Globus pallidus (tissue), 1 donor: ENCODE results near the gene STK25.
"Not testable (repeated sequence)": the region's sequence is repeated elsewhere in the genome, so short reads cannot be mapped to it uniquely, and the experiment has no call there.

Experiments
- DNase-seq: peaks from one replicate; pipeline ENCODE4 v3.0.0-alpha.2; 2015; ENCODE audit warnings: low spot score

Gene STK25

DNA sequence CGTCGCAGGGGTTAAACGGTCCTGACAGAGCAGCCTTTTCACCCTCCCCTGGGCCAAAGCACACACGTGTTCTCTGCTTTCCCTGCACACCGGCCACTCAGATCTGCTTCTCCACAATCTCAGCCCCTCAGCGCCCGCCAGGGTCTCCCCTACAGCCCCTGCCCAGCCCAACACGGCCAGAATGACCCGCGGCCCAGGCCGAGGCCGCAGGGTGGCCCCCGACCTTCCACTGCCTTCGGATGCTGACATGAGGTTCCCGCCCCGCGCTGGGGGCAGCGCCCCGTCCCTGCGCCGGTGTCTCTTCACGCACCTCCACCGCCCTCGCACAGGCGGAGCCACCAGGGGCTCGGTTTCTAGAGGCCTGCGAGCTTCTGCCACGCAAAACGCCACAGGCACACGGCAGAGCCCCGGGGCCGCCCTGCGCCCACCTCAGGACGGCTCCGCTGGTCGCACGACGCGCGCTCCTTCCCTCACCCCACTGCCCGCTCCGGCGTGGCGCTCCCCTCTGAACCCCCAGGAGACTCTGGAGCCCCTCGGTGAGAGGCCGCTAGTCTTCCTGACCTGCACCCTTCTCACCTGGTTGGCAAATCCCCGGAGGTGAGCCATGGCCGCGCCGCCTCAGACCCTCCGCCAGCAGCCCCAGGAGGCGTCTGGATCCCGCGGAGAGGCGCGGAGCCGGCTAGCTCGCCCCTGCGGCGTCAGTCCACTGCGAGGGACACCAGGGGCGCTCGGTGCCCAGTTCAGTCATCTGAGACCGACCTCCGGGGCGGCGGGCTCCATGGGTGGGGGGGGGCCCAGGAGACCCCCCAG is 749 bp downstream of the STK25 start:
- no peak for DNase-seq

DNA sequence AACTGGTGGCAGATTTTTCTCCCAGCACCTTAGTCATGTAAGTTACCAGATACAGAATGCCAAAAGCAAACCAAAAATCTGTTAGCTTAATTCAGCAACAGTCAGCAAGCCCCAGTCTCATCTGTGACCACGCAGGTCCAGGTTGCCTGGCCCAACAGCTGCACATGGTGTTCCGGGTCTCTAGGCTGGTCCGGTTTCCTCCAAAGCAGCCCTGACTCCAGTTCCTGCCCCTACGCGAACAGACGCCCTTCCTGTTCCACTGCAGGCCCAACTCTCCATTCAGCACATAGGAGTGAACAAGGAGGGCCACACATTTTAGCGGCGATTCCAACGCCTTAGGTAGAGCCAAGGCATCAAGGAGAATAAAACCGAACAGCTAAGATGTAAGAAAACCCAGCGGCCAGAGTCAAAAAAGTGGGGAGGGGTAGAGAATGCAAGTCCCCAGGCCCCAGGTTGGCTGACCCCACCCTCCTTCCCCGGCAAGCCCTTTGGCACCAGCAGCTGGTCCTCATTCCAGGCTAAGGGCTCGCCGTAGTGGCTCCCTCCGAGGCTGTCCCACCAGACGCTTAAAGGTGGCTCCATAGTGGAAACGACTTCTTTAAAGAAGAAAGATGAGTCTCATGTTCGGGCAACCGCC is 1.5 kb downstream of the STK25 start:
- DNase-seq: no peak

DNA sequence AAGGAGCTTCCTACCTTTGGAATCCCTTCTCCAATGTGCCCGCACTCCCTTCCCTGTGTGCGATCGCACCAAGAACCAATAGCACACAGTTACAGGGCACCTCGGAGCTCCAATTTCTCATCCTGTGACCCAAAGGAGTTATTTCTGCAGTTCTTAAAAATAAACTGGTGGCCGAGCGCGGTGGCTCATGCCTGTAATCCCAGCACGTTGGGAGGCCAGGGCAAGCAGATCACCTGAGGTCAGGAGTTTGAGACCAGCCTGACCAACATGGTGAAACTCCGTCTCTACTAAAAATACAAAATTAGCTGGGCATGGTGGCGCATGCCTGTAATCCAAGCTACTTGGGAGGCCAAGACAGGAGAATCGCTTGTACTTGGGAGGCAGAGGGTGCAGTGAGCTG is 2.1 kb downstream of the STK25 start:
- not testable (repeated sequence) for DNase-seq

DNA sequence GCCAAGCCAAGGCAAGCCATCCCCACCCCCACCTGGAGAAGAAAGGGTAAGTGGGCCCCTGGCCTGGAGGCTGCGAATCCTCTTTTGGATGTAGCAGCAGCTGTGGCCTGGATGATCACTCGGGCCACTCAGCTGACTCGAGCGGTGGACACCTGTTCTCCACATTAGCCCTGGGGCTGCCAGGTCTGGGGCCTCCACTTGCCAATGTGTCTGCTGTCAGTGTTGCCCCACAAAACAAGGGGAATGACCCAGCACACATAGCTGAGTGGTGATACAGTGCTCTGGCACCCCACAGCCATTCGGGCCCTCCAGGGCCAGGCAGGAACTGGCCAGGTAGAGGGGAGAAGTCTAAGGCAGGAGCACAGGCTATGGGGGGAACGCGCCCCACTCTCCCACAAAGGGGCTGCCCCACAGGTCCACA is 2.6 kb downstream of the STK25 start:
- DNase-seq: no peak

DNA sequence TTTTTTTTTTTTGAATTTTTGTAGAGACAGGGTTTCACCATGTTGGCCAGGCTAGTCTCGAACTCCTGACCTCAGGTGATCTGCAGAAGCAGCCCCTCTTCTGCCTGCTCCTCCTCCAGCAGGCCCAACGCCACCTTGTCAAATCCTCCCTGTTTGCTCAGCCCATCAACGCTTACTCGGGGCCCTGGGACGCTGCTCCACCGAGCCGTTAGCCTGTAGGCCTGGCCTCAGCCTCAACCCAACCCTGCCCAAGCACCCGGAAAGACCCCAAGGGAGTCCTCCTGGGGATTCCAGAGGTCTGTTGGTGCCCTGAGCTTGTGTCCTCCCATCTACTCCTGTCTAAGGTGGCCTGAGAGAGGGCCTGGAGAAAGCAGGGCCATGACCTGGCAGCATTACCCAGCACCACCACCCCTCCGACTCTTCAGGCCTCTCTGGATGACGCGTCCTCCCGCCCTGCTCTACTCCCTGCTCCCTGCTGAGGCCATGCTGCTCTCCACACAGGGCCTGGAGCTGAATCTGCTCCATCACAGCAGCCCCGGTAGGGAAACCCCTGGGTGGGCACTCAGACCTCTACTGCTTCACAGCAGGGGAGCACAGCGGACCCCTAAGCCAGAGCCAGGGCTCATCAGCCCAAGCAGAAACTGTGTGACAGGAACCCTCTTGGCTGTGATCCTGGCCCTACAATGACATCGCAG is 3.2 kb downstream of the STK25 start:
- DNase-seq: no peak

DNA sequence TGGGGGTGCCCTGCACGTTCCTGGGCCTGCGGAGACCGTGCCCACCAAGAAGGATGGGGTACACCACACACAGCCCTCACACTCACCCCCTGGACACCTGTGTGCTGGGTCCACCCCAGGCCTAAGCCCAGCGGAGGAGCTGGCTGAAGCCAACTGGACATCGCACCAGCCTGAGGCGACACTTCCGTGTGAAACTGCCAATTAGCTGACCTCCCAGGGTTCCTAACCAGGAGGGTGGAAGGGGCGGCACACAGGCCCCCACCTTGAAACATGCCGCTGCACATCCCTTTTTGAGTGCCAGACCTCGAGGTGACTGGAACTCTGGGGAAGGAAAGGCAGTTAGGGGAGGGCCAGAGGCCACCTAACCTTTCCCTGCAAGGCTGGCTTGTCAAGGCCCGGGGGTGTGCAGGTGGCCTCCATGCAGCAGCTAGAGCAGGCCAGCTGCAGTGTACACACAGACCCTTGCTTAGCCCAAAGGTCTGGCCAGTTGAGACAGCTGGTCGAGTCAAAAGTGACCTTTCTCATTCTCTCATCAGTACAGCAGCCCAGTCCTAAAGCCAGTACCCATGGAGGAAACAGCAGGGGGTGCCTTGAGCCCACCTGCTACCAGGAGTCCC is 4.5 kb downstream of the STK25 start:
- no peak for DNase-seq

DNA sequence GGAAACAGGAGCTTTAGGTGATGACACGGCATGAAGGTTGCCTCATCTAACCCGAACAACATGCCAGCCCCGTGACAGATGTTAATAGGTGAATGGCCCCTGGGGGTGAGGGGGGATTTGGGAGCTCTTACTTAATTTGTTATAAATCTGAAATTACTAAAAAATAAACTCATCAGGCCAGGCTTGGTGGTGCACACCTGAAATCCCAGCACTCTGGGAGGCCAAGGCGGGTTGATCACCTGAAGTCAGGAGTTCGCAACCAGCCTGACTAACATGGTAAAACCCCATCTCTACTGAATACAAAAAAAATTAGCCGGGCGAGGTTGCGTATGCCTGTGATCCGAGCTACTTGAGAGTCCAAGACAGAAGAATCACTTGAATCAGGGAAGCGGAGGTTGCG is 6.1 kb downstream of the STK25 start:
- no peak for DNase-seq

DNA sequence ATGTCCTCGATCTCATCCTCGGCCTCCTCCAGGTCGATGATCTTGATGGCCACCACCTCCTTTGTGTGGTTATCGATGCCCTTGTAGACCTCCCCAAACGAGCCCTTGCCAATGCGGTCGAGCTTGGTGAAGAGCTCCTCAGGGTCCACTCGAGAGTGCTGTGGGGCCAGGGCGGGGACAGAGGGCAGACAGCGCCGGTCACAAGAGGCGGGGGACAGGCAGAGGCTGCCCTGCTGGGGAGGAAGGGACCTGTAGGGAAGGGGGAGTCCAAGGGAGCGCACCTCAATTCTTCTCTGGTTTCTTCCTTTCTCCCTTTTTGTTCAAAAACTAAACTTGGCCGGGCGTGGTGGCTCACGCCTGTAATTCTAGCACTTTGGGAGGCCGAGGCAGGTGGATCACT is 6.8 kb downstream of the STK25 start:
- no peak for DNase-seq

DNA sequence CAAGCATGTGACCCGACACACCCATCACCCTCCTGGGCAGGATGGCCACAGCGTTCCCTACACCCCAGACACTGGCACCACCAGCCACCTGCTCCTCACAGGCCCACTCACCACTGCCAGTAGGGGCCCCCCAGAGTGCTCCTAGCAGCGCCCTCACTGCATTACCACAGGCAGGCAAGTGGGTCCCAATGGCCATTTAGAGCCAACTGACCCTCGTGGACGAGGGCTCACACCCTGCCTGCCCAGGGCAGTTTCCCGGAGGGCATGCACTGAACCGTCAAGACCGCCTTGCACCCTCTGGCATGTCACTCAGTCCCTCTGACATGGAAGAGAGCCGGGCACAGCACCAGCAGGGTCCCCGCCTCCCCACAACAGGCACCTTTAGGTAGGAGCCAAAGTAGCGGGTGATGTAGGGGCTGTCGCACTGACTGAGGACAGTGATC is 7.3 kb downstream of the STK25 start:
- DNase-seq: no peak

DNA sequence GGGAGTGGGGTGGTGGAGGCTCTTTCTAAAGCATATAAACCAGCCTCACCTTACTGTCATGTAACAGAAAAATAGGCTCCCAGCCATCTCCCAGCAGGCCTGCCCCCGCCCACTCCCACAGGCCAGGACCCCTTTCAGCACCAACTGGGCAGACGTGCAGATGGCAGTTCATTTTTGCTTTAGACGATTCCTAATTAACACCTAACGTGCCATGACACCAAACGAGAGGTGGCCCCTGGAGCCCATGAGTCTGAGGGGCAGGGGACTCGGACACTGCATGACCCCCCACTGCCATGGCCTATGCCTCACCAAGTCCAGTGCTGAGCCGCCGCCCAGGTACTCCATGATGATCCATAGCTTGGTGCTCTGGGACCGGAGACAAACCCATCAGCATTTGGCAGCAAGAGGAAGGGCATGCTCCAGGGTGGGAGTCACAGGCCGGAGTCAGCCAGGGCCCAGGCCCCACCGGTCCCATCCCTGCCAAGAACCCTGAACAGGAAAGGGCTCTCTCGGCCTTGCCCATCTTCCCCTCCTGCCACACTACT is 7.9 kb downstream of the STK25 start:
- DNase-seq: no peak

DNA sequence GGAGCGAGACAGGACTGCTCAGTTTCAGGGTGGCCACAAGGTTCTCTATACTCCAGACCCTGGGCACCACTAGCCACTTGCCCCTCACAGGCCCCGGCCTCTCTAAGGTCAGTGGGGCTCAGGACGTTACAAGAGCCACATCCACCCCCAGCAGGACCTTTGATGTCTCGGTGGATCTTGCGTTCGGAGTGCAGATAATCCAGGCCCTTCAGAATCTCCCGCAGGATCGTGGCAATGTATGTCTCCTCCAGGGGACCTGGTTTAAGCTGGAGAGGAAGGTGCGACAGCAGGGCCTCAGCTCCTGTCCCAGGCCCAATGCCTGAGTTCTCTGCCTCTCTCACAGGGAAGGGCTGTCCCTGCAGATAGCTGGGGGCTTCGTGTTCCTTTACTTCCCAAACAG is 8.4 kb downstream of the STK25 start:
- no peak for DNase-seq

DNA sequence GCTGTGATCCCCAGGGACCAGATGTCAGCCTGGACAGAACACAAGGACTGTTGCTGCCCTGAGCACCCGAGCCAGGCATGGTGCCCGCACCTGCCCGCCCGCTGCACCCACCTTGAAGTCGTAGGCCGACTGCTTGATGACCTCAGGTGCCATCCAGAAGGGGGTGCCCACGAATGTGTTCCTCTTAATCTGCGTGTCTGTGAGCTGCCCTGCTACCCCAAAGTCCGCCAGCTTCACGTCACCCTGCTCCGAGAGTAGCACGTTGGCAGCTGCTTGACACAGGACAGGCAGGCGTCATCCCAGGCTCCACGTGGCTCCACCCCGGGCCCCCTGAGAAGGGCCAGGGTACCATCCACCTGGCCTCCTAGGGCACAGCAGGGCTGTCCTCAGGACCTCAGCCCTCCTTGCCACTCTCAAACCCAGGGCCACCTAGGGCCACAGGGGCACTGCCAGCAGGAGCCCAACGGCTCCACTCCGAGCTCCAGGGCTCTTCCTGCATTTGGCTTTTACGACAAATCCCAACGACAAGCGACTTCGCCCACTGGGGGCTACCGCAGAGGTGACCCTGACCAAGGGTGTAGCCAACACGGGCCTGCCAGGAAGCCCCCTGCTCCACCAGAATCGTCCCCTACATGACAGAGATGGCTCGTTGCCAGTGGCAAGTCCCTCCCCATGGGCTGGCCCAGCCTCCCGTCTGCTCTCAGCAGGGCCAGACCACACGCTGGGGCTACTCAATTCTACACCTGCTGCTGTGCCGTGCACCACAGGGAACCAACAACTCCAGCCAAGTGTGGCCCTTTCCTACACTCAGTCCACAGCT is 9.0 kb downstream of the STK25 start:
- no peak for DNase-seq

DNA sequence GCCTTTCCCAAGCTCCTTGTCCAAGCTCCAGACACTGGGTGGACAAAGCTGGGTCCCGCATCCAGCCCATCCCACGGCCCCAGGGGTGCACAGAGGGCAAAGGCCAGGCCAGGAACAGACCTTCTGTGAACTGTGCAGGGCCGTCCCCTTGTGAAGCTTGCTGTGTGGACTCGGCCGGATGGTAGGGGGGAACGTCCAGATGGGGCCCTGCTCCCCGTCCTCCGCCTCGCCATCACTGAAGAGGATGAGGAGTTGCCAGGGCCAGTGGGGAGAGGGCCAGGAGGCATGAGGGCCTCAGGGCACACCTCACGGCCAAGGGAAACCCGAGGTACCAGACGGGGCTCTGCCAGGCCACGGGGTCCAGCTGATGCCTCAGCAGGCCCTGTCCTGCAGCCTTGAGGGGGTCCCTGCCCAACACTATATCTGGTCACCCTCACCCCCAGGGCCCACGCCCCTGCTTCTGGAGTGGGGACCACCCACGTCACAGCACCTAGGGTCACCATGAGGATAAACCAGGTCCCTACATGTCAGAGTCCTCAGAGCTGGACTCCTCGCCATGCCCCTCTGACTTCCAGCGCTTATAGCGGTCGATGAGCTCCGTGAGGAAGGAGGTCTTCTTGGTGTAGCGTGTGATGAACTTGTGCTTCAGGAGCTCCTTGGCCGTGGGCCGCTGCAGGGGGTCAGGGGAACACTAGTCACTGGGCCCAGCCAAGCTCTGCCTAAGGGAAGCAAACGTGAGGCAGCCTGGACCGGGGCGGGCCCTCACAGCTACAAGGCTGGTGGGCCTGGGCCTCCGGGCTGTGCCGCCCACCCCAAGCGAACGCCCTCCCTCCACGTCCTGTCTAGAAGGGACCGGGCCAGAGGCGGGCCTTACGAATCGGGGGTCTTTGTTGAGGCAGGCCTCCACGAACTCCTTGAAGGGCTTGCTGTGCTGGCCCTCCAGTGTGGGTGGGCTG is 10.0 kb downstream of the STK25 start:
- DNase-seq: no peak

DNA sequence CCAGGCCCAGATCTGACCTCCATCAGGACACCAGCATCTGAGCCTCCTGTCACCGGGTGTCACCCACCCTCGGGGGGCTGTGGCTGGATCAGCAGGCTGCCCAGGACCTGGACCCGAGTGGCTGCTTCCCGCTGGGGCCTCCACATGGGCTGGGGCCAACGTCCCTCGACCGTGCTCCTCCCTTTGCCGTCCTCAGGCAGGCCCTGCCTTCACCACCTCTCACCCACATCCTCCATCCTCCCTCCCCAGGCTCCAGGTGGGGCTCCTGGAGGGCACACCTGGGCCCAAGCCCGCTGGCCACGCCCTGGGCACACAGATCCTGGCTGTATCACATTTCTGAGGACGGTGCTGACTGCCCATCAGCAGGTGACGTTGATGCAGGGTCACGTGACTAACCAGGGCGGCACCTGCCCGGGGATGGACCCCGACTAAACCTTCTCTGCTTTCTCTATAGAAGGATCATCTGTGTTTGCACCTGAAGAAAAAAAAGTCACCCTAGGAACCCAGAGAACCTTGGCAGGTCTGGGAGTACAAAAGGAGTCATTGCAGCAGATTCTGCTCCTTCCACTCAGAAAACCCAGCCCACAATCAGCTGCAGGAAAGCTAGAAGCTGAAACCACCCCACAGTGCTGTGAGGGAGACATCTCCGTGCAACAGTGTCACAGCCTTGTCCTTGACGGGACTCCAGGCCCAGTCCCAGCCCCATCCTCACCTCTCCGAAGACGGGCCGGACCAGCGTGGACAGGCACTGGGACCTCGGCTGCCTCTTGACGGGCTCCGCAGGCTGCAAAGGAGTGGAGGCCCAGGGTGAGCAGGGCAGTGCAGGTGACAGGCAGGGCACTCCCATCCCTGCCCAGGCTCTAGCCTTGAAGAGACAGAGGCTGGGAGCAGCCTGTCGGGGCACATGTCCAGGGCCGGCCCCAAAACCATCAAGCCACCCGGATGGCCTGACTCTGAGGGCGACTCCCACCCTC is 11.2 kb downstream of the STK25 start:
- no peak for DNase-seq

DNA sequence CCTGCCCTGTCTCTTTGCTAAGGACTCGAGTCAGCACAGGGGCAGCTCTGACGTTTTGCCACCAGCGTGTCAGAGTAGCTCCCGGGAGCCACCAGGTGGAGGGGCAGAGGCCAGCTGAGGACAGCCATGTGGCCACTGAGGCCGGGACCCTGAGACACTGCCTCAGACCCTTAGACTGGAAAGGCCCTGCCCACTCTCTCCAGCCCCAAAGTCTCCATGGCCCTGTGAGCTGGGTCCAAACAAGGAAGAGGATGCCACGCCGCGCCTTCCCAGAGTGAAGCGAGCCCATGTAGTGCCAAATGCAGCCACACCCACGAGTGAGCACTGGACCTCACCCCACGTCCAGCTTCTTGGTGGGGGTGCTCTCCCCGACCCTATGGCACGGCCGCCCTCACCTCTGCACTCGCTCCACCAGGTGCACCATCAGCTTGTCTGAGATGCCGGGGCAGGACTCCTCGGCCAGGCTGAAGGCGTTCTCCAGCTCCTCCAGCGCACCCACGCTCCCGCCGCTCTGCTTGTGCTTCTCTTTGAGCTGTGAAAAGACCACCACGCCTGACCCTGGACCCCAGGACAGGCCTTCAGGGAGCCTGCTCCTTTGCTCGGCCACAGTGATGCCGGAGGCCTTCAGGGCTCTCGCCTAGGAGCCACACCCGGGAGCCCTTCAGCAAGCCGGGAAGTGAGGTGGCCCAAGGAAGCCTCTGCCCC is 12.2 kb downstream of the STK25 start:
- DNase-seq: no peak

DNA sequence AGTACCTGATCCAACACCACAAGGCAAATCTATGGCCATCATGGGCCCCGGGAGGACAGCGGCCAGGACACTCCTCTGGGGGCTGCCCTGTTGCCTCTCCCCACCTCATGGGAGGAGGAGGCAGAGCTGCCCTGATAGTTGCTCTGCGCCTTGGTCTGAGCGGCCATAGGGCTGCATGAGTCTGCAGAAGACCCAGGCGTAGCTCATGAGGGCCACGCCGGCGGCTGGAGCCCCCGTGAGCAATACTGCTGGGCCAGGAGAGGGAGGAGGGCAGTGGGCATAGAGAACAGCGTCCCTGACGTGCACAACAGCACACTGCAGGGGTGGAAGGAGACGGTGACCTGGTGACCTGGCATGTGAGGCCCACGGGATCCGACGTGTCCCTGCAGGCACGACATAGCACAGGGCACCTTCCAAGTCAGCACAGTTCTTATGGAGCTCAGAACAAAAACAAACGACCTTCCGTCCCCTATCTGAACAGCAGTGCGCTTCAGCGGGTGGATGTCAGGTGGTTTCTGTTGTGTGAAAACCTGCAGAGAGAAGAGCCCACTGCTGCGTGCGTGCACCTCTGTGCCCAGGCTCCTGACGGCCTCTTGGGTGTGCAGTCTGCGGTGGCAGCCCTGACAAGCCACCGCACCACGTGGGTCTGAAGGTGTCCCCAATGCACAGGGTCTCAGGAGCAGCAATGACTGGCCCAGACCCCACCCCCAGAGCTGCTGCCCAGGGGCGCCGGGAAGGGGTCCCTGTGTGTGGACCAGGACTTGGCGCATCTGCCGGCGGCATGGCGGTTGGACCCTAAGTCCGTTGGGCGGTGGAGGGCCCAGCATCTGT is 13.0 kb downstream of the STK25 start:
- no peak for DNase-seq

DNA sequence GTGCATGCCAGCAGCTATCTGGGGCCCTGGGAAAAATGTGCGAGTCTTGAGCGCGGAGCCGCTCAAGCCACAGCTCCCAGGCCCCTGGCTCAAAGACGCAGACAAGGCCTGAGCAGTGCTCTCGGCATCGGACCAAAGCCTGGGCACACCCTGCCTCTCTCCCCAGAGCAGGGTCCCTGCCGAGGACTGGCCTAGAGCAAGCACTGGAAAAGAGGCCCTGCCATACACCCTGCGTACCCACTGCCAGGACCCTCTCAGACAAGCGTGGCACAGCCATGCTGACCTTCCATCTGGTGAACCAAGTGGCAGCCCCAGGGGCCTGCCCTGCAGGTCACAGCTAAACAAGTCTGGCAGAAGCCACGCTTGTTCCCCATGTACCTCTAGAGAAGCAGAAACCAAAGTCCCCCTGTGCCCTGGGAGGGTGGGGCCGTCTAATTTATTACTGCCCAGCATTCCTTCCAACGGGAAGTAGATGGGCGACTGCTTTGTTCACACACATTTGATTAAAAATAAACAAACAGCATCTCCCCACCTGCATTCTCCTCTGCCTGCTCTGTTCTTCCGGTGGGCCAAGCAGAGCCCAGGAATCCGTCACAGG is 14.0 kb downstream of the STK25 start:
- no peak for DNase-seq
